K562 (cell line): ENCODE data around the gene ZNF174.

ENCODE experiments used
- BCLAF1 ChIP-seq, 2 experiments: fragments of 450-650 bp in 1 of 2; IDR thresholded peaks; 2 replicates each; pipeline ENCODE4 v1.6.1; 2011 to 2017; ENCODE audit warnings: low read depth in 2 of 2, antibody characterized with exemption in 1 of 2, borderline replicate concordance in 1 of 2, low read length in 1 of 2, mild to moderate bottlenecking in 1 of 2, mixed read lengths in 1 of 2; ENCODE audit not compliant: control insufficient read depth in 1 of 2
- CEBPG ChIP-seq, 3 experiments: fragments of 200-800 bp in 1 of 3; sonication (Bioruptor generic) in 1 of 3; sonication (generic) in 1 of 3; formaldehyde crosslinking in 1 of 3; IDR thresholded peaks in 2 of 3; conservative IDR thresholded peaks in 1 of 3; 2 replicates each; pipeline versions ENCODE4 v1.6.1 to v1.8.0; 2016 to 2022; ENCODE audit warnings: missing compliant biosample characterization in 2 of 3, missing genetic modification characterization in 2 of 3, mild to moderate bottlenecking in 1 of 3, missing genetic modification reagents in 1 of 3
- CTCF ChIP-seq, 3 experiments: IDR thresholded peaks in 2 of 3; conservative IDR thresholded peaks in 1 of 3; 2 replicates each; pipeline ENCODE4 v1.5.1; 2011 to 2012; ENCODE audit warnings: low read length in 3 of 3, mild to moderate bottlenecking in 3 of 3, control low read depth in 2 of 3, improper control_type of control experiment in 1 of 3, inconsistent platforms in 1 of 3, low read depth in 1 of 3, mixed read lengths in 1 of 3, moderate library complexity in 1 of 3; ENCODE audit not compliant: insufficient read depth in 2 of 3
- HNRNPK ChIP-seq: fragments of 200-400 bp; formaldehyde crosslinking; IDR thresholded peaks from one replicate; pipeline ENCODE4 v1.6.1; 2018; ENCODE audit warnings: mild to moderate bottlenecking, low read depth, low read length; ENCODE audit not compliant: poor library complexity, severe bottlenecking
- NCOR1 ChIP-seq: fragments of 450-650 bp; IDR thresholded peaks from 2 replicates; pipeline ENCODE4 v1.6.1; 2016; ENCODE audit warnings: mild to moderate bottlenecking, moderate library complexity
- POLR2AphosphoS5 ChIP-seq: IDR thresholded peaks from 2 replicates; pipeline ENCODE4 v1.6.1; 2011; ENCODE audit warnings: mild to moderate bottlenecking, low read depth, low read length, moderate library complexity; ENCODE audit not compliant: control insufficient read depth, insufficient read depth
- REST ChIP-seq, 2 experiments: fragments of 450-650 bp; formaldehyde crosslinking in 1 of 2; IDR thresholded peaks; 2 replicates each; pipeline versions ENCODE4 v1.4.0 to v1.6.1; 2014 to 2020; ENCODE audit warnings: mild to moderate bottlenecking in 2 of 2, borderline replicate concordance in 1 of 2, low read depth in 1 of 2
- TF ChIP-seq, protein P1 (sequence below): sonication (generic); formaldehyde crosslinking; IDR thresholded peaks from 2 replicates; pipeline ENCODE4 v1.8.1; 2023; ENCODE audit warnings: mild to moderate bottlenecking, missing genetic modification reagents

DNA sequence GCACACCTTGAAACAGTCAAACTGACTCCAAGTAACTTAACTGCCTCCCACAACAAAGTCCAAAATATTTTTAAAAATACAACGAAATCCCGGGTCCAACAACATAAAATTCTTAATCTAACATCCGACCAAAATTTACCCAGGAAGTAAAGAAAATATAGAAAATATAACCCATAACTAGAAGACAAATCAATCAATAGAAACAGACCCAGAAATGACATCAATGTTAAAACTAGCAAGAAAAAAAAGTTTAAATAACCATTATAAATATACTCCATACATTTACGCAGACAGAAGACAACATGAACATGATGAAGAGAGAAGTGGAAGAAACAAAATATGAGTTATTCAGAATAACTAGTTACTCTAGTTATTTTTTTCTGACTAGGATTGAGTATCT lies 38.6 kb downstream of the ZNF174 start:
- TF ChIP-seq CTCF (IDR thresholded peaks at IDR 0.05 in 2 of 3, conservative IDR thresholded peaks at IDR 0.05 in 1 of 3; ENCODE audit: insufficient read depth in 2 of 3, low read depth in 1 of 3, low read length in 3 of 3) (no peak), CEBPG (CRISPR knock-in tag; IDR thresholded peaks at IDR 0.05) (no peak), CEBPG (tag; conservative IDR thresholded peaks at IDR 0.05 in 1 of 2, IDR thresholded peaks at IDR 0.05 in 1 of 2) (no peak), POLR2AphosphoS5 (no peak), HNRNPK (no peak), NCOR1 (no peak), REST (IDR thresholded peaks at IDR 0.05; ENCODE audit: borderline replicate concordance) (no peak), REST (CRISPR knock-in tag; IDR thresholded peaks at IDR 0.05; ENCODE audit: low read depth) (no peak), BCLAF1 (IDR thresholded peaks at IDR 0.05; ENCODE audit: borderline replicate concordance in 1 of 2, control insufficient read depth in 1 of 2, low read depth in 2 of 2, low read length in 1 of 2) (no peak)
- TF ChIP-seq, protein P1, sequence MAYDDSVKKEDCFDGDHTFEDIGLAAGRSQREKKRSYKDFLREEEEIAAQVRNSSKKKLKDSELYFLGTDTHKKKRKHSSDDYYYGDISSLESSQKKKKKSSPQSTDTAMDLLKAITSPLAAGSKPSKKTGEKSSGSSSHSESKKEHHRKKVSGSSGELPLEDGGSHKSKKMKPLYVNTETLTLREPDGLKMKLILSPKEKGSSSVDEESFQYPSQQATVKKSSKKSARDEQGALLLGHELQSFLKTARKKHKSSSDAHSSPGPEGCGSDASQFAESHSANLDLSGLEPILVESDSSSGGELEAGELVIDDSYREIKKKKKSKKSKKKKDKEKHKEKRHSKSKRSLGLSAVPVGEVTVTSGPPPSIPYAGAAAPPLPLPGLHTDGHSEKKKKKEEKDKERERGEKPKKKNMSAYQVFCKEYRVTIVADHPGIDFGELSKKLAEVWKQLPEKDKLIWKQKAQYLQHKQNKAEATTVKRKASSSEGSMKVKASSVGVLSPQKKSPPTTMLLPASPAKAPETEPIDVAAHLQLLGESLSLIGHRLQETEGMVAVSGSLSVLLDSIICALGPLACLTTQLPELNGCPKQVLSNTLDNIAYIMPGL (CRISPR knock-in tag) = no peak
